Measurements from ENCODE around the gene DISC1. TPM values are rescaled to one million over a fixed set of nuclear protein-coding genes. Genes with fewer than 3 reads are reported as not detected.
A peak's percentile ranks its signal among the peaks of the same experiment; 100 is the strongest.
"Not testable (repeated sequence)": the region's sequence is repeated elsewhere in the genome, so short reads cannot be mapped to it uniquely, and the experiment has no call there.

The DISC1 gene
- total and polyA plus RNA-seq, 2 experiments from 2014 or later, result 6.5 to 11.5 TPM

- H3K27me3 ChIP-seq, result no peaks in the 10 kb centered on the region
- peak overlapping the region; percentile 71 for H3K27ac ChIP-seq
- H3K36me3 ChIP-seq, result no peaks in the 10 kb centered on the region
- no peak for DNase-seq (ENCODE audit: low read depth in 1 of 2, low spot score in 1 of 2)
- TF ChIP-seq, protein P1, sequence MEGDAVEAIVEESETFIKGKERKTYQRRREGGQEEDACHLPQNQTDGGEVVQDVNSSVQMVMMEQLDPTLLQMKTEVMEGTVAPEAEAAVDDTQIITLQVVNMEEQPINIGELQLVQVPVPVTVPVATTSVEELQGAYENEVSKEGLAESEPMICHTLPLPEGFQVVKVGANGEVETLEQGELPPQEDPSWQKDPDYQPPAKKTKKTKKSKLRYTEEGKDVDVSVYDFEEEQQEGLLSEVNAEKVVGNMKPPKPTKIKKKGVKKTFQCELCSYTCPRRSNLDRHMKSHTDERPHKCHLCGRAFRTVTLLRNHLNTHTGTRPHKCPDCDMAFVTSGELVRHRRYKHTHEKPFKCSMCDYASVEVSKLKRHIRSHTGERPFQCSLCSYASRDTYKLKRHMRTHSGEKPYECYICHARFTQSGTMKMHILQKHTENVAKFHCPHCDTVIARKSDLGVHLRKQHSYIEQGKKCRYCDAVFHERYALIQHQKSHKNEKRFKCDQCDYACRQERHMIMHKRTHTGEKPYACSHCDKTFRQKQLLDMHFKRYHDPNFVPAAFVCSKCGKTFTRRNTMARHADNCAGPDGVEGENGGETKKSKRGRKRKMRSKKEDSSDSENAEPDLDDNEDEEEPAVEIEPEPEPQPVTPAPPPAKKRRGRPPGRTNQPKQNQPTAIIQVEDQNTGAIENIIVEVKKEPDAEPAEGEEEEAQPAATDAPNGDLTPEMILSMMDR (IDR thresholded peaks at IDR 0.05; ENCODE audit: low read depth, low read length), result no peak
- H3K4me3 ChIP-seq, result no peak overlapping the region
- no peaks in the 10 kb centered on the region for H3K9me3 ChIP-seq (ENCODE audit: low read depth)
- H3K4me1 ChIP-seq (ENCODE audit: low read depth), result peaks cover 11% of the 10 kb centered on the region
Observed at GRCh38 chr1:231642618-231643017, 16.0 kb downstream of the DISC1 start.

- DNase-seq (ENCODE audit: low read depth in 1 of 2, low spot score in 1 of 2), result no peak
- no peak overlapping the region for H3K4me3 ChIP-seq
- peak overlapping the region; percentile 71 for H3K27ac ChIP-seq
- H3K27me3 ChIP-seq, result no peaks in the 10 kb centered on the region
- no peaks in the 10 kb centered on the region for H3K9me3 ChIP-seq (ENCODE audit: low read depth)
- no peaks in the 10 kb centered on the region for H3K36me3 ChIP-seq
- peaks cover 11% of the 10 kb centered on the region for H3K4me1 ChIP-seq (ENCODE audit: low read depth)
- TF ChIP-seq, protein P1 (IDR thresholded peaks at IDR 0.05; ENCODE audit: low read depth, low read length), result no peak
Observed at GRCh38 chr1:231643071-231643934, 16.7 kb downstream of the DISC1 start.

DNA sequence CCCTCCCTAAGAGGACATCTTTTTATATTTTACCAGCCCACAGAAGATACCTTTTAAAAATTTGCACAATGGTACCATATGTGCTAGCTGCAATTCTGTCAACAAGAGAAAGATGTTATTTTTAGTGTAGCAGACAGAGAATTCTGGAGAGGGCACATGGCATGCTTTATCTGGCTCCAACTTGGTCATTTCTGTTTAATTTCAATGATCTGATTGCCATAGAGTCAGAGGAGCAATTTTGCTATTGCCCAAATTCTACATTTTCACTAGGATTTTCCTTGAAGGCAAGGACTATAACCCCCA is 17.3 kb downstream of the DISC1 start:
- Histone ChIP-seq H3K4me1 (ENCODE audit: low read depth) (peaks cover 11% of the 10 kb centered on the region), H3K36me3 (no peaks in the 10 kb centered on the region), H3K27ac (no peak overlapping the region), H3K9me3 (ENCODE audit: low read depth) (no peaks in the 10 kb centered on the region), H3K4me3 (no peak overlapping the region), H3K27me3 (no peaks in the 10 kb centered on the region)
- no peak for DNase-seq (ENCODE audit: low read depth in 1 of 2, low spot score in 1 of 2)
- TF ChIP-seq, protein P1 (IDR thresholded peaks at IDR 0.05; ENCODE audit: low read depth, low read length), result no peak

- peaks cover 11% of the 10 kb centered on the region for H3K4me1 ChIP-seq (ENCODE audit: low read depth)
- H3K9me3 ChIP-seq (ENCODE audit: low read depth); H3K27ac ChIP-seq; H3K27me3 ChIP-seq; DNase-seq (ENCODE audit: low read depth in 1 of 2, low spot score in 1 of 2); H3K36me3 ChIP-seq; H3K4me3 ChIP-seq: not testable (repeated sequence)
Observed at GRCh38 chr1:231645634-231646033, 19.0 kb downstream of the DISC1 start.

GRCh38 chr1:231646165-231646564 is 19.6 kb downstream of the DISC1 start:
- H3K27me3 ChIP-seq; H3K9me3 ChIP-seq (ENCODE audit: low read depth); H3K36me3 ChIP-seq; H3K27ac ChIP-seq; DNase-seq (ENCODE audit: low read depth in 1 of 2, low spot score in 1 of 2); H3K4me3 ChIP-seq: not testable (repeated sequence)
- peaks cover 11% of the 10 kb centered on the region for H3K4me1 ChIP-seq (ENCODE audit: low read depth)

DNA sequence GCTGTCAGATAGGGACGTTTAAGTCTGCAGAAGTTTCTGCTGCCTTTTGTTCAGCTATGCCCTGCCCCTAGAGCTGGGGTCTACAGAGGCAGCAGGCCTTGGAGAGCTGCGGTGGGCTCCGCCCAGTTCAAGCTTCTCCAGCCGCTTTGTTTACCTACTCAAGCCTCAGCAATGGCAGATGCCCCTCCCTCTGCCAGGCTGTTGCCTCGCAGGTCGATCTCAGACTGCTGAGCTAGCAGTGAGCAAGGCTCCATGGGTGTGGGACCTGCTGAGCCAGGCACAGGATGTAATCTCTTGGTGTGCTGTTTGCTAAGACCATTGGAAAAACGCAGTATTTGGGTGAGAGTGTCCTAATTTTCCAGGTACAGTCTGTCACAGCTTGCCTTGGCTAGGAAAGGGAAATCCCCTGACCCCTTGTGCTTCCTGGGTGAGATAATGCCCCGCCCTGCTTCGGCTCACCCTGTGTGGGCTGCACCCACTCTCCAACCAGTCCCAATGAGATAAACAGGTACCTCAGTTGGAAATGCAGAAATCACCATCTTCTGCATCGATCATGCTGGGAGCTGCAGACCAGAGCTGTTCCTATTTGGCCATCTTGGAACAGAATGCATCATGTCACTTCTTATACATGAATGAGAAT is 25.2 kb downstream of the DISC1 start:
- not testable (repeated sequence) for H3K27me3 ChIP-seq; H3K4me1 ChIP-seq (ENCODE audit: low read depth); H3K4me3 ChIP-seq; H3K9me3 ChIP-seq (ENCODE audit: low read depth); H3K36me3 ChIP-seq
- peak overlapping the region; percentile 63 for H3K27ac ChIP-seq
- peak in 1 of 2 donors; percentile 14 for DNase-seq (ENCODE audit: low read depth in 1 of 2, low spot score in 1 of 2)

GRCh38 chr1:231653632-231654031 is 27.0 kb downstream of the DISC1 start:
- Histone ChIP-seq H3K36me3 (no peaks in the 10 kb centered on the region), H3K27ac (no peak overlapping the region), H3K4me1 (ENCODE audit: low read depth) (no peaks in the 10 kb centered on the region), H3K9me3 (ENCODE audit: low read depth) (no peaks in the 10 kb centered on the region), H3K27me3 (no peaks in the 10 kb centered on the region), H3K4me3 (no peak overlapping the region)
- no peak for DNase-seq (ENCODE audit: low read depth in 1 of 2, low spot score in 1 of 2)
- TF ChIP-seq, protein P1 (IDR thresholded peaks at IDR 0.05; ENCODE audit: low read depth, low read length), result no peak
